Keratinocyte (primary cell): Measurements from ENCODE around the gene CIB1. TPM values are rescaled to one million over a fixed set of nuclear protein-coding genes. Genes with fewer than 3 reads are reported as not detected.

Source experiments
- DNase-seq: peaks from one replicate; pipeline ENCODE4 v3.0.0-alpha.2; 2011; ENCODE audit warnings: low read depth, missing footprints, low spot score
- FAIRE-seq: peaks from 2 replicates; lab custom pipeline; 2011; peaks lifted over from hg19 to GRCh38; lab: Jason Lieb, UNC
- H2AFZ ChIP-seq: 2 replicates; pipeline ENCODE4 v1.6.0; 2012; ENCODE audit warnings: low read length, control low read depth, inconsistent platforms; ENCODE audit not compliant: control insufficient read depth
- H3K27ac ChIP-seq: 2 replicates; pipeline ENCODE4 v1.5.1; 2011; ENCODE audit warnings: low read length; ENCODE audit not compliant: control insufficient read depth, insufficient read depth
- H3K27me3 ChIP-seq: 3 replicates; pipeline ENCODE4 v1.6.0; 2011; ENCODE audit warnings: low read length; ENCODE audit not compliant: control insufficient read depth, insufficient read depth; ENCODE audit errors: extremely low read depth
- H3K36me3 ChIP-seq, 2 experiments: 2 replicates in 1 of 2; 3 replicates in 1 of 2; pipeline ENCODE4 v1.5.1; 2011; ENCODE audit warnings: low read length in 2 of 2, mild to moderate bottlenecking in 1 of 2; ENCODE audit not compliant: control insufficient read depth in 2 of 2, insufficient read depth in 2 of 2; ENCODE audit errors: extremely low read depth in 1 of 2
- H3K4me1 ChIP-seq: 3 replicates; pipeline ENCODE4 v1.5.1; 2011; ENCODE audit warnings: low read length; ENCODE audit not compliant: control insufficient read depth, insufficient read depth; ENCODE audit errors: extremely low read depth
- H3K4me2 ChIP-seq: 3 replicates; pipeline ENCODE4 v1.6.0; 2011; ENCODE audit warnings: low read depth, low read length; ENCODE audit not compliant: control insufficient read depth, insufficient read depth; ENCODE audit errors: extremely low read depth
- H3K4me3 ChIP-seq, 3 experiments: fragments of 200-600 bp in 1 of 3; sonication (generic) in 1 of 3; 2 replicates in 2 of 3; 3 replicates in 1 of 3; pipeline ENCODE4 v1.5.1; 2011 to 2016; ENCODE audit warnings: low read length in 3 of 3, mild to moderate bottlenecking in 3 of 3, control low read depth in 2 of 3, inconsistent platforms in 1 of 3, low read depth in 1 of 3, mixed read lengths in 1 of 3, mixed run types in 1 of 3, moderate library complexity in 1 of 3; ENCODE audit not compliant: control insufficient read depth in 2 of 3, insufficient read depth in 2 of 3; ENCODE audit errors: extremely low read depth in 1 of 3
- H3K79me2 ChIP-seq: 2 replicates; pipeline ENCODE4 v1.6.0; 2012; ENCODE audit warnings: low read length; ENCODE audit not compliant: control insufficient read depth, insufficient read depth
- H3K9ac ChIP-seq: 3 replicates; pipeline ENCODE4 v1.6.0; 2011; ENCODE audit warnings: low read length; ENCODE audit not compliant: control insufficient read depth, insufficient read depth; ENCODE audit errors: extremely low read depth
- H3K9me1 ChIP-seq: 3 replicates; pipeline ENCODE4 v1.6.0; 2011; ENCODE audit warnings: low read length; ENCODE audit not compliant: control insufficient read depth, insufficient read depth; ENCODE audit errors: extremely low read depth
- H3K9me3 ChIP-seq: 2 replicates; pipeline ENCODE4 v1.5.1; 2012; ENCODE audit warnings: low read depth, low read length; ENCODE audit not compliant: control insufficient read depth
- H4K20me1 ChIP-seq: 3 replicates; pipeline ENCODE4 v1.6.0; 2011; ENCODE audit warnings: low read length; ENCODE audit not compliant: control insufficient read depth, insufficient read depth; ENCODE audit errors: extremely low read depth
- EZH2 ChIP-seq: IDR thresholded peaks from one replicate; pipeline ENCODE4 v1.6.1; 2012; ENCODE audit warnings: inconsistent platforms, mild to moderate bottlenecking, low read length, moderate library complexity
- dilution Hi-C: fragments of 300-500 bp; cut with MboI; formaldehyde crosslinking; loops from one replicate; pipeline ENCODE4 v1.7.0; 2020; ENCODE audit warnings: low sequenced_read_pairs; ENCODE audit not compliant: extremely low pct_ligation_motif_present
- polyA plus RNA-seq, 5 experiments: library from polyadenylated mRNA; depleted of rRNA in 3 of 5; stranded (reverse) in 3 of 5; stranded (forward) in 1 of 5; unstranded in 1 of 5; fragments of >200 nt; gene quantifications; 1 replicate in 1 of 5; 2 replicates in 3 of 5; 3 replicates in 1 of 5; pipeline versions ENCODE4 v1.2.1 to v1.2.3, GENCODE V29; 2011 to 2012; ENCODE audit warnings: missing spikeins in 2 of 5, low read depth in 1 of 5, low replicate concordance in 1 of 5
- small RNA-seq, 3 experiments: library from RNA; depleted of rRNA; stranded (forward); fragments of <200 nt; gene quantifications; one replicate each; pipeline ENCODE3, GENCODE V24; 2012; ENCODE audit warnings: low read depth in 3 of 3, low replicate concordance in 1 of 3; ENCODE audit not compliant: insufficient read length in 3 of 3
- TF ChIP-seq, protein P1 (sequence below), 3 experiments: IDR thresholded peaks in 1 of 3; conservative IDR thresholded peaks in 1 of 3; optimal IDR thresholded peaks in 1 of 3; 2 replicates in 2 of 3; 3 replicates in 1 of 3; pipeline versions ENCODE3 to v1.5.1; 2011; ENCODE audit warnings: low read length in 3 of 3, mild to moderate bottlenecking in 3 of 3, moderate library complexity in 2 of 3, control low read depth in 1 of 3, inconsistent platforms in 1 of 3; ENCODE audit not compliant: insufficient read depth in 2 of 3; ENCODE audit errors: extremely low read depth in 1 of 3

Gene CIB1
- polyA plus RNA-seq, 1 donor (not counting 4 experiments of a cell fraction or from before 2014, with no cell fraction given) = 70.9 TPM

DNA sequence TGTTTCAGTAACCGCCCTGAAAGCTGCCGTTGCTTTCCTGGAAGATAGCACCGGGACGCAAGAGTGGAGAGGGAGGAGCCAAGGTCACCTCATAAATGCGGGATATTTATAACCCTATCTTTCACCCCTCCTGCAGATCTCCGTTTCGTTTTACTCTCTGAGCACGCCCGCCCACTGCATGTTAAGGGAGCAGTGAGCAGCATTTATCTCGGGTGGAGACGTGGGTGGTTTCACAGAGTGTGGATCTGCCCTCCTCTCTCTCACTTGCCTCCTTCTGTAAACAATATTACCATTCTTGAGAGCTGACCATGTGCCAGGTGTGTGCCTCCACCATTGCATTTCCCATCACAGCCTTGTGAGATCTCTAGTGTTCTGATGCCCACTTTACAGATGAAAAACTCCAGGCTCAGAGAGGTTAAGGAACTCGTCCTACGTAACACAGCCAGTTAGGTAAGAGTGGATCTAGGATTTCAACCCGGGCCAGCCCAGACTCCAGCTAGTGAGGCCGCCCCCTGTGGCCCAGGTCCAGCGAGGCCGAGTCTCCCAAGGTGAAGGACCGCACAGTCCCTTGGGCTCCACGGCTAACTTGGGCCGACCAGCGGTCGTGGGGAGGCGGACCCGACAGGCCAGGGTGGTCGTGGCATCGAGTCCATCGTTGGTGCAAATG, 49.5 kb downstream of the CIB1 start:
- Histone ChIP-seq H3K9me3 (no peaks in the 10 kb centered on the region), H4K20me1 (no peaks in the 10 kb centered on the region), H3K27me3 (no peaks in the 10 kb centered on the region), H3K9me1 (no peaks in the 10 kb centered on the region), H3K4me1 (peaks cover 26% of the 10 kb centered on the region), H3K9ac (peak overlapping the region; percentile 78), H3K36me3 (no peaks in the 10 kb centered on the region), H3K27ac (peak overlapping the region; percentile 78), H2AFZ (peak overlapping the region; percentile 97), H3K79me2 (peaks cover 29% of the 10 kb centered on the region), H3K4me3 (peak overlapping the region; percentile 90 to 93 (median 91)), H3K4me2 (peak overlapping the region; percentile 96)
- FAIRE-seq = peak; percentile 39
- dilution Hi-C loops = no loop called here
- no peak for TF ChIP-seq EZH2
- TF ChIP-seq, protein P1, sequence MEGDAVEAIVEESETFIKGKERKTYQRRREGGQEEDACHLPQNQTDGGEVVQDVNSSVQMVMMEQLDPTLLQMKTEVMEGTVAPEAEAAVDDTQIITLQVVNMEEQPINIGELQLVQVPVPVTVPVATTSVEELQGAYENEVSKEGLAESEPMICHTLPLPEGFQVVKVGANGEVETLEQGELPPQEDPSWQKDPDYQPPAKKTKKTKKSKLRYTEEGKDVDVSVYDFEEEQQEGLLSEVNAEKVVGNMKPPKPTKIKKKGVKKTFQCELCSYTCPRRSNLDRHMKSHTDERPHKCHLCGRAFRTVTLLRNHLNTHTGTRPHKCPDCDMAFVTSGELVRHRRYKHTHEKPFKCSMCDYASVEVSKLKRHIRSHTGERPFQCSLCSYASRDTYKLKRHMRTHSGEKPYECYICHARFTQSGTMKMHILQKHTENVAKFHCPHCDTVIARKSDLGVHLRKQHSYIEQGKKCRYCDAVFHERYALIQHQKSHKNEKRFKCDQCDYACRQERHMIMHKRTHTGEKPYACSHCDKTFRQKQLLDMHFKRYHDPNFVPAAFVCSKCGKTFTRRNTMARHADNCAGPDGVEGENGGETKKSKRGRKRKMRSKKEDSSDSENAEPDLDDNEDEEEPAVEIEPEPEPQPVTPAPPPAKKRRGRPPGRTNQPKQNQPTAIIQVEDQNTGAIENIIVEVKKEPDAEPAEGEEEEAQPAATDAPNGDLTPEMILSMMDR (optimal IDR thresholded peaks at IDR 0.05 in 1 of 3, IDR thresholded peaks at IDR 0.05 in 1 of 3, conservative IDR thresholded peaks at IDR 0.05 in 1 of 3; ENCODE audit: extremely low read depth in 1 of 3, insufficient read depth in 2 of 3, low read length in 3 of 3) = peak in 1 of 3 experiments; percentile 16
- DNase-seq = no peak

DNA sequence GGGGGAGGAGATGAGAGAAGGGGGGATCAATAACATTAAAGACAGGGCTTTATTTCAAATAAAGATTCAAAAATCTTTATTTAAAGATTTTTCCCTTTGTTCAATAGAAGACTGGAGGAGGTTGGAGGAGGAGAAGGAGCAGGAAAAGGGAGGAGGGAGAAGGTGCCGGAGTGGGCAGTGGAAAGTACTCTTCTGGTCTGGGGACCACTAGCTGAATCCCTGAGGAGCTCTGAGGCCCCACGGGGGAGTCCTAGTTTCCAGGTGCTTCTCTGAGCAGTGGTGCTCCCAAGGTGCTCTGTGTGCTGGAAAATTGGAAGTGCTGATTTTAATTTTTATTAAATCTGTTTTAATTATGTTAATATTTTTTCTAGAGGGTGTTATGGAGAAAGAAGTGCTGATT, 52.0 kb downstream of the CIB1 start:
- dilution Hi-C loops = no loop called here
- no peaks in the 10 kb centered on the region for H4K20me1 ChIP-seq
- H3K9ac ChIP-seq = no peak overlapping the region
- no peak overlapping the region for H2AFZ ChIP-seq
- TF ChIP-seq EZH2 = no peak
- TF ChIP-seq, protein P1 (optimal IDR thresholded peaks at IDR 0.05 in 1 of 3, IDR thresholded peaks at IDR 0.05 in 1 of 3, conservative IDR thresholded peaks at IDR 0.05 in 1 of 3; ENCODE audit: extremely low read depth in 1 of 3, insufficient read depth in 2 of 3, low read length in 3 of 3) = no peak
- no peak for DNase-seq
- H3K4me1 ChIP-seq = peaks cover 13% of the 10 kb centered on the region
- no peaks in the 10 kb centered on the region for H3K36me3 ChIP-seq
- no peak overlapping the region for H3K4me2 ChIP-seq
- peaks cover 15% of the 10 kb centered on the region for H3K79me2 ChIP-seq
- H3K9me3 ChIP-seq = no peaks in the 10 kb centered on the region
- H3K27ac ChIP-seq = no peak overlapping the region
- no peak for FAIRE-seq
- no peaks in the 10 kb centered on the region for H3K27me3 ChIP-seq
- H3K4me3 ChIP-seq = no peak overlapping the region
- no peaks in the 10 kb centered on the region for H3K9me1 ChIP-seq

Small RNAs within 50 kb of the gene (small RNA-seq; reads per million reads assigned to genes)
- 0 reads per million in 3 experiments for gene AC091167.3

Other genes with a start within 250 kb of the CIB1 start
- 3.9 to 5.4 TPM (median 4.5 TPM) in 3 replicates for gene ZNF710, start 232.6 kb downstream of the CIB1 start, polyA plus RNA-seq
- gene IDH2, start 131.5 kb downstream of the CIB1 start, polyA plus RNA-seq = 23.5 to 28.3 TPM (median 27.9 TPM) in 3 replicates
- 58.7 to 95.1 TPM (median 72.7 TPM) in 3 replicates for gene SEMA4B, start 32.6 kb downstream of the CIB1 start, polyA plus RNA-seq
- gene GDPGP1, start 268 bp upstream of the CIB1 start, polyA plus RNA-seq = 0.92 to 2.7 TPM (median 1.0 TPM) in 3 replicates
- gene TTLL13, start 15.6 kb upstream of the CIB1 start, polyA plus RNA-seq = 0.05 to 0.09 TPM (median 0.07 TPM) in 3 replicates
- 46.3 to 60.0 TPM (median 54.9 TPM) in 3 replicates for gene NGRN, start 31.7 kb upstream of the CIB1 start, polyA plus RNA-seq
- 2.0 to 2.3 TPM (median 2.2 TPM) in 3 replicates for gene ZNF774, start 118.3 kb upstream of the CIB1 start, polyA plus RNA-seq
- gene IQGAP1, start 154.3 kb upstream of the CIB1 start, polyA plus RNA-seq = 219 to 310 TPM (median 253 TPM) in 3 replicates